ENCODE results near the gene SPATA31C1.
A peak's percentile ranks its signal among the peaks of the same experiment; 100 is the strongest.
"Not testable (repeated sequence)": the region's sequence is repeated elsewhere in the genome, so short reads cannot be mapped to it uniquely, and the experiment has no call there.

Gene SPATA31C1

DNA sequence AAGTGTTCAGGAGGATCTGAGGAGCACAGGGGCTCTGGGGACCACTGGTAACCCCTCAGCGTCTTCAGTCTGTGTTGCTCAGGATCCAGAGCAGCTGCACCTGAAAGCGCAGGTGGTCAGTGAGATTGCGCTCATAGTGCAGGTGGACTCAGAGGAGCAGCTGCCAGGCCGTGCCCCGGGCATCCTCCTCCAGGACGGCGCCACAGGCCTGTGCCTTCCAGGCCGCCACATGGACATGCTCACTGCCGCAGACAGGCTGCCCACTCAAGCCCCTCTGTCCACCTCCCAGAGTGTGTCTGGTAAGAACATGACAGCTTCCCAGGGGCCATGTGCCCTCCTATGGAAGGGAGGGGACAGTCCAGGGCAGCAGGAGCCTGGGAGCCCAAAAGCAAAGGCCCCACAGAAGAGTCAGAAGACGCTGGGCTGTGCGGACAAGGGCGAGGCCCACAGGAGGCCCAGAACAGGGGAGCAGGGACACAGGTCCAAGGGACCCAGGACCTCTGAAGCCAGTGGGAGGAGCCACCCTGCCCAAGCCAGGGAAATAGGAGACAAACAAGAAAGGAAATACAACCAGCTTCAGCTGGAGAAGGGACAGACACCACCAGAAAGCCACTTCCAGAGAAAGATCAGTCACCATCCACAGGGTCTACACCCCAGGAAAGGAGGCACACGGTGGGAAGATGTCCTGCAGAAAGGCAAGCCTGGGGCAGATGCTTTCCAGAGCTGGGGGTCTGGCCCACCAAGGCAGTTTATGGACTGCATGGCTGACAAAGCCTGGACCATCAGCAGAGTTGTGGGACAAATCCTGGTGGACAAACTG, 29.9 kb upstream of the SPATA31C1 start:
- no peak for DNase-seq

DNA sequence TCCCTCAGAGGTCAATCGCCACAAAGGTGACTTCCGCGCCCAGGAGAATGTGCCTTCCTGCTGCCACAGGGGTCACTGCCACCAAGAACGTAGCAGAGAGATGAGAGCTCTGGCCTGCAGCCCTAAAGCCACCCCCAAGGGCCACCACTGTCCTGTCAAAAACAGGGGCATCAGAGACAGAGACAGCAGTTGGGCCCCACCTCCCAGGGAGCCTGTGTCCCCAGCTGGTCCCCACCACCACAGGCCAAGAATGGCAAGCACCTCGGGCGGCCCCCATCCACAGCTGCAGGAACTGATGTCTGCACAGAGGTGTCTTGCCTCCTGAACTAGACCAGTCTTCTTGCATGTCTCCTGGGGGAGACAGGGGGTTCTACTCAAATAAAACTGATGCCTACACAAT, 29.3 kb upstream of the SPATA31C1 start:
- no peak for DNase-seq

DNA sequence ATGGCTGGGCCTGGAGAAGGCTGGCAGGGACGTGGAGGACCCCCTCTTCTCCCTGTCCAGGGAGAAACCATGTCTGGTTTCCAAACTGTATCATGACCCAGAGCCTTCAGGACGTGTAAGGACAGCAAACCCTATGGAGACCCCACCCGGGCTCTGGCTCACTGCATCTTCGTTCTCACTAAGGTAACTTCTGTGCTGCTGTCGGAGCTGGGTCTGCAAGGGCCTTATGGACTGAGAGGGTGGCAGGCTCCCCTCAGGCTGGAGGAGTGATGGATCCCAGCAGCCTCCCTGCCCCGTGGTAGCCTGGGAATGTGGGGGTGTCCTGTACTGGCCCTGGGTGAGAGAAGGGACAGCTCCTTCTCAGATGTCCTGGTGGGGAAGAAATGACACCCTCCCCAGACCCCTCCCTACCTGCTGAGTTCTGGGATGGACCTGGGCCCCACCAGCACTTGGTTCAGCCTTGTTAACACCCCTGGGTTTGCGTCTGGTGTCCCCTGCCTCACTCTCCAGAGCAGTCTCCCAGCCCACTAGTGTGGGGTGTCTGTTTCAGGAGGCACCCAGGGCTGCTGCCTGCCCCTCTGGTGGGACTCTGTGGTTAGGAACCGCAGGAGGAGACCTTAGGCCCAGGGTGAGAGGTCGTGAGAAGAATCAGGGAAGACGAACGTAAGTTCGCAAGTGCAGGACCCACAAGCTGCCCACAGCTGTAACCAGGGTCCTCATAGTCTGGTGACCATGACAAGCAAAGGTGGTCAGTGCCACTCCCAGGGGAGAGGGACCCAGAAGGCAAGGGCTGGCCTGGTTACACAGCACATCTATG, 28.5 kb upstream of the SPATA31C1 start:
- DNase-seq = no peak

DNA sequence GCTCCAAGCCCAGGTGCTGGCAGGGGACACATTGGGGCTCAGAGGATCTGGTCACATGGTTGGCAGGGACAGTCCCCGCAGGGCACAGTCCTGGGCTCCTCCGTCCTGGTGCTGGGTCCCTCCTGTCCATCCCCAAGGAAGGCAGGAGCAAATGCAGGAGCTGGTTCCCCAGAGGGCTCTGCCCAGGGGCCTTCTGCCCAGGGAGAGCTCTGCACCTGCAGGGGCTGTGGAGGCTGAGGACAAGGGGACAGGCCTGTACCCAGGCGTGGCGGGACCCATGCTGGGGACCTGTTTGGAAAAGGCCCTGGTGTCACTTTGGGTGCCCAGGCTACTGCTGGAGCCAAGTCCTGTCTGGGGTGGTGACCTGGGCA, 27.9 kb upstream of the SPATA31C1 start:
- DNase-seq = no peak

DNA sequence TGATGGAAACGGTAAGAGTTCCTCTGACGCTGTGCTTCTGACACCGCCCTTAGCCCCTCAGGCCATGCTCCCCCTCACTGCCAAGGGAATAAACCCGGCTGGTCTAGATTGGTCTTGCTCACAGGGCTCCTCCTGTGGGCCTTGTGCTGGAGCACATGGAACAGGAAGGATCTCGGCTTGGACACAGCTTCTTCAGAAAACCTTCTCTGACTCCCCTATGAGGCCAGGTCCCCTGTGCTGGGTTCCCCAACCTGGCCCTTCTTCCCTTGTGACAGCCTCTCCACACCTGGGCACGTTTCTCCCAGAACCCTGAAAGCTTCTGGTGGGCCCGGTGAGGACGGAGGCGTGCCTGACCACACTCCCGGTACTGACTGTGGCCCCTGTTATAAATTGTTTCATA, 26.9 kb upstream of the SPATA31C1 start:
- DNase-seq = no peak

DNA sequence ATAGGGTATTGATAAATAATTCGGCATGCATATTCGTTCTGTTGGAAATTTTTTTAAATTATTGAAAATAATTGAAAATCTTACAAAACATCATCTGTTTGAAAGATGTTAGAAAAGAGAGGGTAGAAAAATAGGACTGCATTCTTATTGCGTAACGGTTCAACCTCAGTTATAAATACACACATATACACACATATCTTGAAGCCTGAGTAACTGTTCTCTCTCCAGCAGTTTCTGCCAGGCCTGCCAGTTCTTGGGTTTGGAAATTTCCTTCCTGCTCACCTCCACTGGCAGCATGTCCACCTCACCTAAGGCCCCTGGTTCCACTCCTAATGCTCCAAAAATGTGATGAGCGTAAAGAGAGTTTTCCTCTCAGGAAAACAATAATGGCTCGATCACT, 26.0 kb upstream of the SPATA31C1 start:
- DNase-seq = no peak

DNA sequence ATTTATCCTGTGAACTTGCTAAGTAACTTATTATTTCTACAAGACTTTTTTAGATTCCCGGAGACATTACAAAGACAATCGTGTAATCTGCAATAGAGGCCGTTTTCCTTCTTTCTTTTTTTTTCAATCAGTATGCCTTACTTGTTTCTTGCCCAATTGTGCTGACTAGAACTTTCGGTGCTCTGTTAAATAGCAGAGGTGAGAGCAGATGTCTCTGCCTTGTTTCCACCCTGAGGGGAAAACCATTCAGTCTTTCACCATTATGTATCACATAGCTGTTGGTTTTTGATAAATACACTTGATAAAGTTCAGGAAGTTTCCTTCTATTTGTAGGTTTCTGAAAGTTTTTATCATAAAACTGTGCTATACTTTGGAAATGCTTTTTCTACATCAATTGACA, 24.8 kb upstream of the SPATA31C1 start:
- no peak for DNase-seq

DNA sequence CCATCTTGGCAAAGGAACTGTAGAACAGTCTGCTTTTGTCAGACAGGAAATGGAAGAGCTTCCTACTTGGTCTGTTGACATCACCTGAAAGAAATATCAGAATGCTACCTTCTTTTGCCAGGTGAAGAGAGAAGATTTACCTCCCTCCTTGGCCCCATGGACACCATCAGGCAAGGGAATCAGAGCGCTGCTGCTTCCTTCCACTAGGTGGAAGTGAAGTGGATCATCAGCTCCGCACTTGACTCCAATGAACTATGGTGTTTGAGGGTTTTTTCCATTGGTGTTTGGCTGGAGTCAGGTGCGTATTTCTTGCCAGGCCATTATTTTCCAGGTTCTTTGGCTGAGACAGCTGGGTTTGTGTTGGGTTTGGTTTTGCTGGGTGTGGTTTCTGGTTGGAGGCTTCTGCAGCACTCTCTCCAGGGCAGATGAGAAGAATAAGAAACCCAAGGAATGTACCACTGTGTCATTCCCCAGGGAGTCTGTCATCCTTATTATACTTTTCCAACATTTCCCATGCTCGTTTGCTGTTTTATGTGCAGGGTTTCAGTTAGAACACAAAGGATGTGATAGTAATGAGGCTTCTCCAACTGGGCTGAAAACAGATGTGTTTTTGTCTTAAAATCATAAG, 22.6 kb upstream of the SPATA31C1 start:
- no peak for DNase-seq

DNA sequence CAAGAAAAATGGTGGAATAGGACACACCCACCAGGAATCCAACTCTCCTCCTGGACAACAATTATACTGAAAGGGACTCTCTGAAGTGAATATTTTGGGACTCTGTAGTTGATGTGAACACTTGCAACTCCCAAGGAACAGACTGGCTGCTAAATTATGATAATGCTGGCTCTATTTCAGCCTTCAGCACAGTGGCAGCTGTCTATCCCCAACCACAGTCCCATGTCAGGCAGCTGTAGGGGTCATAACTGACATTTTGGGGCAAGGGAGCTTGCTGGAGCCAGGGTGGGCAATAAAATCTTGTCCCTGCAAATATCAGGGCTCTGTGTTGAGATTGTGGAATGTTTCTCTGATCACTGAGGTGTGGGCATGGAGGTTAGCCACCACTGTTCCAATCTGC, 20.9 kb upstream of the SPATA31C1 start:
- DNase-seq = no peak

DNA sequence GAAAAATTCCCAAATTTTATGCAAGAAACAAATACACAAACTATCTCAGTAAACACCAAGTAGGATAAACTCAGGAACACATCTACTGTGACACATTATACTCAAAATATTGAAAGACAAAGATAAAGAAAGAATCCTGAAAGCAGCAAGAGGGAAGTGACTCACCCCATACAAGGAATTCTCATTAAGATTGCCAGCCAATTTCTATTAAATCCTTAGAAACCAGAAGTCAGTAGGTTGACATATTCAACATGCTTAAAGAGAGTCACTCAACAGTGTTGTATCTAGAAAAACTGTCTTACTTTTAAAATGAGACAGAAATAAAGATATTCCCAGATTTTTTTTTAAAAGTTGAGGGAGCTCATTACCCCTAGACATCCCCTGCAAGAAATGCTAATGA, 19.6 kb upstream of the SPATA31C1 start:
- DNase-seq = no peak

DNA sequence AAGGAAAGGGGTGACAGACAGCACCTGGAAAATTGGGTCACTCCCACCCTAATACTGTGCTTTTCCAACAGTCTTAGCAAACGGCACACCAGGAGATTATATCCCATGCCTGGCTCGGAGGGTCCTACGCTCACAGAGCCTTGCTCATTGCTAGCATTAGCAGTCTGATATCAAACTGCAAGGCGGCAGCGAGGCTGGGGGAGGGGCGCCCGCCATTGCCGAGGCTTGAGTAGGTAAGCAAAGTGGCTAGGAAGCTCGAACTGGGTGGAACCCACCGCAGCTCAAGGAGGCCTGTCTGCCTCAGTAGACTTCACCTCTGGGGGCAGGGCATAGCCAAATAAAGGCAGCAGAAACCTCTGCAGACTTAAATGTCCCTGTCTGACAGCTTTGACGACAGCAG, 15.4 kb upstream of the SPATA31C1 start:
- DNase-seq = not testable (repeated sequence)

DNA sequence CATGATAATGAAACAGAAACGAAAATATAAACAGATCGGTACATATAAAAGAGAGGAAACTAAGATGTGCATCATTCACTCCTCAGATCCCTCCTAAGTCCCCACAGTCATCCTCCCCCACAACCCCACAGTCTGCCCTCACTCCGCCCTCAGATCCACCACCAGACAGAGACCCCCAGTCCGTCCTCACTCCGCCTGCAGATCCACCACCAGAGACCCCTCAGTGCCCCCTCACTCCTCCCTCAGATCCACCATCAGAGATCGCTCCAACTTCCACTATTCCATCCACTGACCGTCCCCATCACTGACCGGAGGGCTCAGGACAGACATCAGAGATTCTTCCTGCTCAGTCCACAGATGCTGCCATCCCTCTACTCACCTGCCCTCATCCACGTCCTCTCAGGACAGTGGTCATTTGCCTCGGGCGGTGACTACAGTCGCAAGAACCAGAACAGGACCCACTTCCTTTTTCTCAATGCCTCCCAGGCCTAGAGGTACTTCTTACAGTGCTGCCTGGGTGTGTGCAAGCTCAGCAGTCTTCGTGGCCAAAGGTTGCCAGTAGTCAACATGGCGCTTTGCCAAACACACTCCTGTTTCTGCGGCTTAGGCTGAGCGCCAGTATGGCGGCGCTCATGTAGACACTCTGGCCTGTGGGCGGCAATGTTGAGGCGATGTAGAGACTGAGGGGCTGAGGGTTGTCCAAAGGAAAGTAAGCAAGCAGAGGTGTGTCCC, 8.3 kb upstream of the SPATA31C1 start:
- DNase-seq = no peak

DNA sequence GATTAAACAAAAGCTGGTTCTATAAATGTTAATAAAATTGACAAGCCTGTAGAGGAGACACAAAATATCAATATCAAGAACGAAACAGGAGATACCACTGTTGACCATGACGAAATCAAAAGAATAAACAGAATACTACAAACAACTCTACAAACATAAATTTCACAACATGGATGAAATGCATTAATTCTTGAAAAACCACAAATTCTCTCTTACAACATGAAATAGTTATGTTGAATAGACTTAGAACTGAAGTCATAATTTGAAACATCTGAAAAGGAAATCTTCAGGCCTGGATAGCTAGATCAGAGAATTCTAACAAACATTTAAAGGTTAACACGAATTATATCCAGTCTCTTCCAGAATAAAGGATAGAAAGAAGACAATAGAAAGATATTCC, 6.9 kb upstream of the SPATA31C1 start:
- DNase-seq = no peak

DNA sequence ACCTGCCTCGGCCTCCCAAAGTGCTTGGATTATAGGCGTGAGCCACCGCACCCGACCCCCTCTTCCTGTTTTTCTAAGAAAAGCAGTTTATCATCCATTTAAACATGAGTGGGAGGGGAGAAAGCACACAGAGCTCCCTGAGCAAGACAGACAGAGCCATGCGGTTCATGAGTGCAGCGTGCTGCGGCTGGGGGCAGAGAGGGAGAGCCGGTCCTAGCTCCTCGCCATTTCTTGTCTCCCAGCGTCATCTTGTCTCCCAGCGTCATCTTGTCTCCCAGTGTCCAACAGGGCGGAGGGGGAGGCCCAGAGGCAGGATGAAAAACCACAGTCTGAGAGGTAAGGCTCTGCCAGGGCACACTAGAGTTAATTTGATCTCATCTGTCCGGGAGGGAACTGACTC, 1.3 kb downstream of the SPATA31C1 start:
- DNase-seq = not testable (repeated sequence)

DNA sequence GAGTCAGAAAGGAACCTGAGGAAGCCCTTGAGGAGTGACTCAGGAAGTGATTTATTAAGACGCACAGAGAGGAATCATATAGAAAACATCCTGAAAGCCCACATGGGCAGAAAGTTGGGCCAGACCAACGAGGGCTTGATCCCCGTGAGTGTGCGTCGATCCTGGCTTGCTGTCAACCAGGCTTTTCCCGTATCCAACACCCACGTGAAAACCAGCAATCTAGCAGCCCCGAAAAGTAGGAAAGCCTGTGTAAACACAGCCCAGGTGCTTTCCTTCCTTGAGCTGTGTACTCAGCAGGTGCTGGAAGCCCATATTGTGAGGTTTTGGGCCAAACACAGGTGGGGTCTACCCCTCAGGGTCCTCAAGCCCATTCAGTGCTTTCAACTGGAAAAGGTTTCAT, 3.8 kb downstream of the SPATA31C1 start:
- DNase-seq = not testable (repeated sequence)

DNA sequence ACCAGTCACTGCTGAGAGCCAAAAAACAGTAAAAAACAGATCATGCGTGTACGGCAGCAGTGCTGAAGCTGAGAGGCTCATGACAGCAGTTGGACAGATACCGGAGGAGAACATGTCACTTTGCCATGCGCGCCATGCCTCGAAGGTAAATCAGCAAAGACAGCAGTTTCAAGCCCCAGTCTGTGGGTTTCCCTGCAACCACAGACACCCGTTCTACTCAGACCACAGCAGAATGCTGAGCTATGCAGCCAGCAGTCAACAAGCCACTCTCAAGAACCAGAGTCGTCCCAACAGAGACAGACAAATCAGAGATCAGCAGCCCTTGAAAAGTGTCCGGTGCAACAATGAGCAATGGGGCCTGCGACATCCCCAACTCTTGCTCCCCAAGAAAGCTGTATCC, 5.2 kb downstream of the SPATA31C1 start:
- not testable (repeated sequence) for DNase-seq

DNA sequence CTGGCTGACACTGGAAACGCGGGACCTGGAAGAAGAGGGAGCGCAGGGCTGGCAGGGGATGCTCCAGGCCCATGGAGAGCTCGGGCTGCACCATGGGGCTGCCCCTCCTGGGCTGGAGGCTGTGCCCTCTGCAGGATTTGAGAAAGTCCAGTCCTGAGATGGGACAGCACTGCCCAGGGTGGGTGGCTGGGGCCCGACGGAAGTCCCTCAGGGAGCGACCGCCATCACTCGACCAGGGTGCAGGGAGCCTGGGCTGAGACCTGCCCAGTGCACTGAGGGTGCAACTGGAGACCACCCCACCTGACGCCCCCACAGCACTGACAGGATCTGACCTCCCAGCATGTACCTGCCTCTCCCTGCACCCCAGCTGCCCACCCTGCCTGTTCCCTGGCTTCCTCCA, 7.1 kb downstream of the SPATA31C1 start:
- not testable (repeated sequence) for DNase-seq

DNA sequence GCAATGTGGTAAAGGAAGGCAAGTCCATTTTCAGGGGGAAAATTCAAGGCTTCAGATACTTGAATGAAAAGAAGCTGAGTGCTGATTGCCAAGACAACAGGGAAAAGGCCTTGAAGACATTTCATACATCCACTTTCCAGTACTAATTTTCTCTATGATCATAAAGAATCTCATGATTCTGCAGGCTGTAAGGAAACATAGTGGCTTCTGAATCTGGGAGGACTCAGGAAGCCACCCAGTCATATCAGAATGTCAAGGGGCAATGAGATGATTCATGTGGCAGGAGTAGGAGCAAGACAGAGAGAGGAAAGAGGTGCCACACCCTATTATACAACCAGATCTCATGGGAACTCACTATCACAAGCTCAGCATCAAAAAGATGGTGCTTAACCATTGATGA, 11.4 kb downstream of the SPATA31C1 start:
- not testable (repeated sequence) for DNase-seq

DNA sequence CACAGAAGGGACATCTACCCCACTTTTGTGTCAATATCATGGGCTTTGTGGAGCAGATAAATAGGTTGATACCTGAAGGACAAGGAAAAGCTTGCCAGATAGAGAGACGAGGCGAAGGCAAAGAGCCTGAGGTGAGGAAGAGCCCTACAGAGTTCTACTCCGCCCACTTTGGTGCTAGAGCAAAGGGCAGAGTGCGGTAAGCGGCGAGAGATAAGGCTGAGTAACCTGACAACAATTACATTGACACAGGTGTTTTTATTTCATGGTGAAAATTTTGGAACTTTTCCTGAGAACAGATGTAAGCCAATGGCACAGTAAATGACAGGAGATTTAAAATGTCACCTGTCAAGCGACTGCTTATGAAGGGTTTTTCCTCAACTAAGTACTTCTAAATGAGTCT, 16.7 kb downstream of the SPATA31C1 start:
- DNase-seq = not testable (repeated sequence)

DNA sequence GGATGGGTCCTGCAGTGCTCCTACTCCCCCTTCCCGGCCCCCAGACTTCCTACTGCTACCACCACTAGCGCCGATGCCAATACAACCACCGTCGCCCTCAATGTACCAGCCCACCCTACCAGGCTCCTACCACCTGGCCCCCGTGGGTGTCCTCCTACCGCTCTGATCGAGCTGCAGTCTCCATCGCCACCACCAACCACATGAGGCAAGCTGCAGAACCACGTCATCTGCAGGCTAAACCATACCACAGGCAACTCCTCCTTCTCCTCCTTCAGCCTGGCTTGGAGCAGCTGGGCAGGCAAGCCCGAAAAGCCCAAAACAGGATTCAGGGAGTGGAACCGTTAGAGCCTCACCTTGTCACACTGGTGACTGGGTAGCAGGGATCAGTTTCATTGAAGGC, 19.6 kb downstream of the SPATA31C1 start:
- not testable (repeated sequence) for DNase-seq

DNA sequence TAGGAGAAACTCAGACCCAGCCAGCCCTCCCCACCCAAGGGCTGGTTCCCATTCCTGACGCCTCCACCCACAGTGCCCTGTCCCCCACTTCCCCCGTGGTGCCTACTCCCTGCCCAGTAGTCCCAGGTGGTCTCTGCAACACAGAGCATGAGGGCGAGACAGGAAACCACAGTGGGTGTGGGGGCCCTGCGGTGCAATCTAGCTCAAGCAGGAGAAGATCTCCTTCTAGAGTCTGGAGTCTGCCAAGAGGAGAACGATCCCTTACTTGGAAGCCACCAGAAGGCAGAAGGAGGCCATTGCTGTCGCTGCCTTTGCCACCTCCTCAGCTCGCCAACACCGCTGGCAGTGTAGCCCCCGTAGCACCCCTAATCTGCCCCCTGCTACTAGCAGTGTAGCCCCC, 20.2 kb downstream of the SPATA31C1 start:
- not testable (repeated sequence) for DNase-seq

DNA sequence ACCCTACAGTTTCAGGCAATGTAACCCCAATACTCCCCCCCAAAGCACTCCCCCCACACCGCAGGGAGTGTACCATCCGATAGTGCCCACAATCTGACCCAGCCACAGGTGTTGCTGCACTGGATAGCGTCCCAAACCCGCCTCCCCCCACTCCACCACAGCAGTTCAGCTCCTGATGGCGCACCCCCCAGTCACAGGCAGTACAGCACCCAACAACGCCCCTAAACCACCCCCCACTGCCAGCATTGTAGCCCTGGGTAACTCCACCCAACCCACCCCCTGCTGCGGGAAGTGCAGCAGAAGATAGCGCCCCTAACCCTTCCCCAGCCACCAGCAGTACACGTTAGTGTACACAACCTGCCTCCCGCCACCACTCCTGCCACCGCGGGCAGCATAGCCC, 20.6 kb downstream of the SPATA31C1 start:
- not testable (repeated sequence) for DNase-seq

DNA sequence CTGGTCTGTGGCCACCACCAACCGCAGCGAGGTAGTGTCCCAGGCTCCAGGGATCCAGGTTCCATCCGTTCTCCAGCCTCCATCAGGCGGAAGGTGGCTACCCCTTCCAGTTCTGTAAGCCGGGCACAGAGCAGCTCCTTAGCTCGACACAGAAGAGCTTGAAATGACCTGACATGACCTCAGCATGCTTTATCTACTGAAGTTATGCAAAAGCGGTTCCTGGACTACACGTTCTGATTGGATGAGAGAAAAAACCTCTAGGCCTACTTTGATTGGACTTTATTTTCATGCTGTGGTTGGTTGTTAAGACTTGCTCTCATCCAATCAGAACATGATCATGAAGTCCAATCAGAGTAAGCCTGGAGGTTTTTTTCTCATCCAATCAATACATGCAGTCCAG, 21.3 kb downstream of the SPATA31C1 start:
- DNase-seq = peak; percentile 73
